ENCODE data around the gene TMEM82.

GRCh38 chr1:15717418-15718125, 24.7 kb upstream of the TMEM82 start:
- TF ChIP-seq, protein P1, sequence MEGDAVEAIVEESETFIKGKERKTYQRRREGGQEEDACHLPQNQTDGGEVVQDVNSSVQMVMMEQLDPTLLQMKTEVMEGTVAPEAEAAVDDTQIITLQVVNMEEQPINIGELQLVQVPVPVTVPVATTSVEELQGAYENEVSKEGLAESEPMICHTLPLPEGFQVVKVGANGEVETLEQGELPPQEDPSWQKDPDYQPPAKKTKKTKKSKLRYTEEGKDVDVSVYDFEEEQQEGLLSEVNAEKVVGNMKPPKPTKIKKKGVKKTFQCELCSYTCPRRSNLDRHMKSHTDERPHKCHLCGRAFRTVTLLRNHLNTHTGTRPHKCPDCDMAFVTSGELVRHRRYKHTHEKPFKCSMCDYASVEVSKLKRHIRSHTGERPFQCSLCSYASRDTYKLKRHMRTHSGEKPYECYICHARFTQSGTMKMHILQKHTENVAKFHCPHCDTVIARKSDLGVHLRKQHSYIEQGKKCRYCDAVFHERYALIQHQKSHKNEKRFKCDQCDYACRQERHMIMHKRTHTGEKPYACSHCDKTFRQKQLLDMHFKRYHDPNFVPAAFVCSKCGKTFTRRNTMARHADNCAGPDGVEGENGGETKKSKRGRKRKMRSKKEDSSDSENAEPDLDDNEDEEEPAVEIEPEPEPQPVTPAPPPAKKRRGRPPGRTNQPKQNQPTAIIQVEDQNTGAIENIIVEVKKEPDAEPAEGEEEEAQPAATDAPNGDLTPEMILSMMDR (IDR thresholded peaks at IDR 0.05) = peak in 1 of 7 experiments; percentile 4
- peak in 1 of 3 donors; percentile 31 for TF ChIP-seq POLR2AphosphoS5 (IDR thresholded peaks at IDR 0.05)

Data from stomach (tissue), 4 donors.